Measurements from ENCODE around the gene GPR63. TPM values are rescaled to one million over a fixed set of nuclear protein-coding genes. Genes with fewer than 3 reads are reported as not detected.

GPR63 gene
- polyA plus RNA-seq, 3 donors: 0.03 to 0.07 TPM; not detected in 1

DNA sequence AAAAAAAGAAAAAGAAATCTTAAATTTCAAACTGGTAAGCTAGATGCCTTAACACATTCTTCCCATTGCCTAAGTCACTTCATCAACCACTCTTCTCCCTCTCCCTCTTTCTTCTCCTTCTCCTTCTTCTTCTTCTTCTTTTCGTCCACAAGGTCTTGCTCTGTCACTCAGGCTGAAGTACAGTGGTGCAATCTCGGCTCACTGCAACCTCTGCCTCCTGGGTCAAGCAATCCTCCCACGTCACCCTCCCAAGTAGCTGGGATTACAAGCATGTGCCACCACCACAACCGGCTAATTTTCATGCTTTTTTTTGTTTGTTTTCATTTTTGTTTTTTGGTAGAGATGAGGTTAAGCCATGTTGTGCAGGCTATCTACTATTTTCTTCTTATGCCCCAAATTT lies 60.2 kb downstream of the GPR63 start:
- 58% methylated on average over 3 of the region's 4 CpGs for WGBS (ENCODE audit: insufficient coverage)

DNA sequence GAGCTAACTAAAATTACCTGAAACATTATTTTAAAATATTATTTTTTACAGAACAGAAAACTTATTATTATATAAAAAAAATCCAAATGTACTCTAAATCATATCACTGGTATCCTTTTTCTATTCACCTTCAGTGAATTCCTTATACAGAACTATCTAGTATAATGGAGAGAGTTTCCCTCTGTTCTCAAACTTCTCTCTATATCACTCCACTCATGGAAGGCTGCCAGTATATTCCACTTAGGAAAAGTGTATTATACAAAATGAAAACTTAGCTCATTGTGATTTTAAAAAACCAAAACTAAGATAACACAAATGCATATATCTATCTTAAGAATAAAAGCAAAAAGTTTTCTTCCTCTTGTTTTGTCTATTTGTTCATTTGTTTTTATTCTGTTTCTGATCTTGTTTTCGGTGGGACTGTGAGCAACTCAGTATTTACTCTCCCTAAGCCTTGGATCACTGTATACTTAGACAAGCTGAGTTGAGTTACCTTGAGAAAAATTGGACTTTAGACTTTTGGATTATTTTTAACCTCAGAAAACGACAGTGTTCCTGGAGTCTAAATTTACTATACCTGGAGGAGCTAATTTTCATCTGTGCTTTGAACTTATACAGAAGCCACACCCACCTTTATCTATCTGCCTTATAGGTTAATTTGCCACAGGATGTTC lies 61.4 kb downstream of the GPR63 start:
- TF ChIP-seq, protein P1, sequence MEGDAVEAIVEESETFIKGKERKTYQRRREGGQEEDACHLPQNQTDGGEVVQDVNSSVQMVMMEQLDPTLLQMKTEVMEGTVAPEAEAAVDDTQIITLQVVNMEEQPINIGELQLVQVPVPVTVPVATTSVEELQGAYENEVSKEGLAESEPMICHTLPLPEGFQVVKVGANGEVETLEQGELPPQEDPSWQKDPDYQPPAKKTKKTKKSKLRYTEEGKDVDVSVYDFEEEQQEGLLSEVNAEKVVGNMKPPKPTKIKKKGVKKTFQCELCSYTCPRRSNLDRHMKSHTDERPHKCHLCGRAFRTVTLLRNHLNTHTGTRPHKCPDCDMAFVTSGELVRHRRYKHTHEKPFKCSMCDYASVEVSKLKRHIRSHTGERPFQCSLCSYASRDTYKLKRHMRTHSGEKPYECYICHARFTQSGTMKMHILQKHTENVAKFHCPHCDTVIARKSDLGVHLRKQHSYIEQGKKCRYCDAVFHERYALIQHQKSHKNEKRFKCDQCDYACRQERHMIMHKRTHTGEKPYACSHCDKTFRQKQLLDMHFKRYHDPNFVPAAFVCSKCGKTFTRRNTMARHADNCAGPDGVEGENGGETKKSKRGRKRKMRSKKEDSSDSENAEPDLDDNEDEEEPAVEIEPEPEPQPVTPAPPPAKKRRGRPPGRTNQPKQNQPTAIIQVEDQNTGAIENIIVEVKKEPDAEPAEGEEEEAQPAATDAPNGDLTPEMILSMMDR (IDR thresholded peaks at IDR 0.05): no peak
- intact Hi-C loops (cut with micrococcal nuclease): no loop called here
- Histone ChIP-seq H4K20me1 (ENCODE audit: insufficient read depth, low read length) (no peaks in the 10 kb centered on the region), H3K9ac (ENCODE audit: insufficient read depth, low read length, poor library complexity, severe bottlenecking) (no peak overlapping the region), H2AFZ (ENCODE audit: insufficient read depth, low read depth, low read length, poor library complexity, severe bottlenecking) (no peak overlapping the region), H3K79me2 (ENCODE audit: insufficient read depth, low read length) (no peaks in the 10 kb centered on the region), H3K36me3 (replicated peaks in 1 of 2; ENCODE audit: control insufficient read depth in 1 of 2, insufficient read depth in 2 of 2, low read length in 2 of 2) (no peaks in the 10 kb centered on the region), H3K4me3 (replicated peaks in 1 of 3; ENCODE audit: low read depth in 2 of 3, low read length in 3 of 3) (no peak overlapping the region), H3K27me3 (ENCODE audit: control insufficient read depth in 2 of 2, insufficient read depth in 2 of 2, low read length in 2 of 2) (no peaks in the 10 kb centered on the region), H3K27ac (ENCODE audit: low read depth in 1 of 2, low read length in 2 of 2) (no peak overlapping the region), H3K9me3 (replicated peaks in 1 of 2; ENCODE audit: control insufficient read depth in 1 of 2, insufficient read depth in 1 of 2, low read length in 2 of 2) (no peaks in the 10 kb centered on the region), H3K4me1 (ENCODE audit: control insufficient read depth in 1 of 2, insufficient read depth in 2 of 2, low read length in 2 of 2) (no peaks in the 10 kb centered on the region), H3K4me2 (replicated peaks; ENCODE audit: extremely low read depth, low read length, poor library complexity, severe bottlenecking) (no peak overlapping the region)
- Mint-ChIP-seq H3K4me3 (no peak overlapping the region), H3K27ac (no peak overlapping the region), H3K9me3 (peaks cover 0 to 4% (median 3%) of the 10 kb centered on the region in 7 donors), H3K36me3 (no peaks in the 10 kb centered on the region), H3K27me3 (ENCODE audit: low read depth in 3 of 3) (no peaks in the 10 kb centered on the region), H3K4me1 (no peaks in the 10 kb centered on the region)
- WGBS (ENCODE audit: insufficient coverage): no CpG with 5 or more reads among the region's 2 CpGs
- DNase-seq: no peak

More for the DNA sequence above, 60.2 kb downstream of the GPR63 start:
- Histone ChIP-seq H2AFZ (ENCODE audit: insufficient read depth, low read depth, low read length, poor library complexity, severe bottlenecking) (no peak overlapping the region), H4K20me1 (ENCODE audit: insufficient read depth, low read length) (no peaks in the 10 kb centered on the region), H3K9ac (ENCODE audit: insufficient read depth, low read length, poor library complexity, severe bottlenecking) (no peak overlapping the region), H3K9me3 (replicated peaks in 1 of 2; ENCODE audit: control insufficient read depth in 1 of 2, insufficient read depth in 1 of 2, low read length in 2 of 2) (no peaks in the 10 kb centered on the region), H3K79me2 (ENCODE audit: insufficient read depth, low read length) (no peaks in the 10 kb centered on the region), H3K36me3 (replicated peaks in 1 of 2; ENCODE audit: control insufficient read depth in 1 of 2, insufficient read depth in 2 of 2, low read length in 2 of 2) (no peaks in the 10 kb centered on the region), H3K27me3 (ENCODE audit: control insufficient read depth in 2 of 2, insufficient read depth in 2 of 2, low read length in 2 of 2) (no peaks in the 10 kb centered on the region), H3K4me1 (ENCODE audit: control insufficient read depth in 1 of 2, insufficient read depth in 2 of 2, low read length in 2 of 2) (no peaks in the 10 kb centered on the region), H3K4me2 (replicated peaks; ENCODE audit: extremely low read depth, low read length, poor library complexity, severe bottlenecking) (no peak overlapping the region), H3K27ac (ENCODE audit: low read depth in 1 of 2, low read length in 2 of 2) (no peak overlapping the region), H3K4me3 (replicated peaks in 1 of 3; ENCODE audit: low read depth in 2 of 3, low read length in 3 of 3) (no peak overlapping the region)
- TF ChIP-seq, protein P1 (IDR thresholded peaks at IDR 0.05): no peak
- Mint-ChIP-seq H3K4me1 (no peaks in the 10 kb centered on the region), H3K27me3 (ENCODE audit: low read depth in 3 of 3) (no peaks in the 10 kb centered on the region), H3K4me3 (no peak overlapping the region), H3K9me3 (peaks cover 0 to 3% (median under 1%) of the 10 kb centered on the region in 7 donors), H3K36me3 (no peaks in the 10 kb centered on the region), H3K27ac (no peak overlapping the region)
- intact Hi-C loops (cut with micrococcal nuclease): no loop called here
- no peak for DNase-seq

Data from CD14-positive monocyte (primary cell).